Loucy (cell line): ENCODE measurements around the gene FAM131A.

ENCODE experiments used
- H2AFZ ChIP-seq: fragments of 200-600 bp; sonication (generic); 2 replicates; pipeline ENCODE4 v1.6.0; 2016; ENCODE audit warnings: antibody characterized with exemption, mild to moderate bottlenecking, low read length, moderate library complexity
- H3F3A ChIP-seq: fragments of 200-600 bp; 2 replicates; pipeline ENCODE4 v1.6.0; 2016; ENCODE audit warnings: antibody characterized with exemption, low read depth, mild to moderate bottlenecking
- H3K27me3 ChIP-seq: fragments of 200-600 bp; sonication (generic); 2 replicates; pipeline ENCODE4 v1.6.1; 2014; ENCODE audit warnings: low read length, mild to moderate bottlenecking; ENCODE audit not compliant: insufficient read depth, poor library complexity, severe bottlenecking
- H3K36me3 ChIP-seq: fragments of 200-600 bp; sonication (generic); 2 replicates; pipeline ENCODE4 v1.6.1; 2016; ENCODE audit warnings: low read length; ENCODE audit not compliant: insufficient read depth
- H3K4me1 ChIP-seq: fragments of 200-600 bp; sonication (generic); 2 replicates; pipeline ENCODE4 v1.5.1; 2014; ENCODE audit warnings: low read length, mild to moderate bottlenecking; ENCODE audit not compliant: insufficient read depth, poor library complexity, severe bottlenecking
- H3K4me2 ChIP-seq: fragments of 200-600 bp; sonication (generic); 2 replicates; pipeline ENCODE4 v1.6.0; 2014; ENCODE audit warnings: antibody characterized with exemption, low read length, low read depth, mild to moderate bottlenecking; ENCODE audit not compliant: poor library complexity, severe bottlenecking
- H3K4me3 ChIP-seq: fragments of 200-600 bp; sonication (generic); 2 replicates; pipeline ENCODE4 v1.5.1; 2014; ENCODE audit warnings: low read length, mild to moderate bottlenecking, mixed read lengths; ENCODE audit not compliant: poor library complexity, severe bottlenecking
- H3K79me2 ChIP-seq: fragments of 200-600 bp; sonication (generic); 2 replicates; pipeline ENCODE4 v1.6.1; 2014; ENCODE audit warnings: low read length; ENCODE audit not compliant: insufficient read depth
- H3K9ac ChIP-seq: fragments of 200-600 bp; sonication (generic); 2 replicates; pipeline ENCODE4 v1.6.0; 2014; ENCODE audit warnings: mild to moderate bottlenecking, low read depth, low read length, moderate library complexity; ENCODE audit not compliant: poor library complexity, severe bottlenecking
- H3K9me2 ChIP-seq: fragments of 200-600 bp; sonication (generic); replicated peaks from 2 replicates; pipeline ENCODE4 v1.6.1; 2016; ENCODE audit warnings: low read depth, low read length, mixed read lengths
- H3K9me3 ChIP-seq: fragments of 200-600 bp; sonication (generic); 2 replicates; pipeline ENCODE4 v1.6.1; 2014; ENCODE audit warnings: mild to moderate bottlenecking, antibody characterized with exemption, low read length, low read depth; ENCODE audit not compliant: insufficient read depth
- H4K20me1 ChIP-seq: fragments of 200-600 bp; sonication (generic); 2 replicates; pipeline ENCODE4 v1.6.0; 2014; ENCODE audit warnings: antibody characterized with exemption, low read length, mild to moderate bottlenecking; ENCODE audit not compliant: insufficient read depth, poor library complexity, severe bottlenecking
- CTCF ChIP-seq: fragments of 200-600 bp; sonication (generic); conservative IDR thresholded peaks from 2 replicates; pipeline ENCODE4 v1.5.1; 2014; ENCODE audit warnings: mild to moderate bottlenecking, antibody characterized with exemption, low read length
- EZH2phosphoT487 ChIP-seq: fragments of 200-600 bp; IDR thresholded peaks from 2 replicates; pipeline ENCODE4 v1.6.1; 2018; ENCODE audit warnings: antibody characterized with exemption, mild to moderate bottlenecking, moderate library complexity, borderline replicate concordance

FAM131A gene

GRCh38 chr3:184353546-184353941 is 16.1 kb downstream of the FAM131A start:
- no peaks in the 10 kb centered on the region for H3K36me3 ChIP-seq
- no peak overlapping the region for H3K4me2 ChIP-seq
- no peaks in the 10 kb centered on the region for H3K9me3 ChIP-seq

GRCh38 chr3:184354121-184354728 is 16.8 kb downstream of the FAM131A start:
- H3K79me2 ChIP-seq: no peaks in the 10 kb centered on the region
- no peaks in the 10 kb centered on the region for H3K9me2 ChIP-seq
- no peak overlapping the region for H2AFZ ChIP-seq
- H3F3A ChIP-seq: no peaks in the 10 kb centered on the region
- no peaks in the 10 kb centered on the region for H4K20me1 ChIP-seq
- H3K4me2 ChIP-seq: no peak overlapping the region
- H3K27me3 ChIP-seq: no peaks in the 10 kb centered on the region
- no peak overlapping the region for H3K9ac ChIP-seq
- TF ChIP-seq EZH2phosphoT487 (no peak), CTCF (peak; percentile 78)
- no peaks in the 10 kb centered on the region for H3K9me3 ChIP-seq
- no peak overlapping the region for H3K4me3 ChIP-seq
- no peaks in the 10 kb centered on the region for H3K36me3 ChIP-seq
- no peaks in the 10 kb centered on the region for H3K4me1 ChIP-seq

More at GRCh38 chr3:184353546-184353941, 16.1 kb downstream of the FAM131A start:
- H3K9ac ChIP-seq: no peak overlapping the region
- H3F3A ChIP-seq: no peaks in the 10 kb centered on the region
- H4K20me1 ChIP-seq: no peaks in the 10 kb centered on the region
- no peaks in the 10 kb centered on the region for H3K4me1 ChIP-seq
- H3K9me2 ChIP-seq: no peaks in the 10 kb centered on the region
- TF ChIP-seq CTCF (no peak), EZH2phosphoT487 (no peak)
- no peaks in the 10 kb centered on the region for H3K27me3 ChIP-seq
- H3K4me3 ChIP-seq: no peak overlapping the region
- no peak overlapping the region for H2AFZ ChIP-seq
- no peaks in the 10 kb centered on the region for H3K79me2 ChIP-seq

- Histone ChIP-seq H3K27me3 (no peaks in the 10 kb centered on the region), H2AFZ (no peak overlapping the region), H3K9ac (no peak overlapping the region), H3K36me3 (no peaks in the 10 kb centered on the region), H4K20me1 (no peaks in the 10 kb centered on the region), H3K79me2 (no peaks in the 10 kb centered on the region), H3K9me2 (no peaks in the 10 kb centered on the region), H3K9me3 (no peaks in the 10 kb centered on the region), H3K4me2 (no peak overlapping the region), H3K4me1 (no peaks in the 10 kb centered on the region), H3K4me3 (no peak overlapping the region), H3F3A (no peaks in the 10 kb centered on the region)
- no peak for TF ChIP-seq EZH2phosphoT487
- TF ChIP-seq CTCF: no peak
Observed at GRCh38 chr3:184354754-184355153, 17.4 kb downstream of the FAM131A start.
